ENCODE measurements around the gene CNOT9.

GRCh38 chr2:218615868-218616315, 47.3 kb downstream of the CNOT9 start:
- TF ChIP-seq CTCF (IDR thresholded peaks at IDR 0.05) (no peak), POLR2AphosphoS5 (IDR thresholded peaks at IDR 0.05) (peak; percentile 75), EP300 (IDR thresholded peaks at IDR 0.05) (peak; percentile 19)

All from gastroesophageal sphincter (tissue), 3 donors.